Neural cell (in vitro differentiated cells): Measurements from ENCODE around the gene GSC. TPM values are rescaled to one million over a fixed set of nuclear protein-coding genes. Genes with fewer than 3 reads are reported as not detected.

Source experiments
- H2AFZ ChIP-seq: fragments of 200-600, 300-800 bp; sonication (generic), shearing (Covaris generic); 2 replicates; pipeline ENCODE4 v1.6.0; 2014; ENCODE audit warnings: low read depth, mild to moderate bottlenecking, antibody characterized with exemption, low read length, moderate library complexity
- H3F3A ChIP-seq: fragments of 200-600 bp; shearing (Covaris generic); 2 replicates; pipeline ENCODE4 v1.6.1; 2016; ENCODE audit warnings: mild to moderate bottlenecking, moderate library complexity, mixed read lengths, antibody characterized with exemption, low read length; ENCODE audit not compliant: insufficient read depth, poor library complexity, severe bottlenecking
- H3K27ac ChIP-seq: fragments of 200-600, 300-800 bp; sonication (generic), shearing (Covaris generic); 2 replicates; pipeline ENCODE4 v1.5.1; 2014; ENCODE audit warnings: mild to moderate bottlenecking, low read length, moderate library complexity
- H3K27me3 ChIP-seq: fragments of 300-800, 200-600 bp; sonication (generic), shearing (Covaris generic); 2 replicates; pipeline ENCODE4 v1.6.0; 2014; ENCODE audit warnings: mild to moderate bottlenecking, low read depth, low read length, moderate library complexity; ENCODE audit not compliant: insufficient read depth
- H3K36me3 ChIP-seq: fragments of 300-800, 200-600 bp; sonication (generic), shearing (Covaris generic); 2 replicates; pipeline ENCODE4 v1.5.1; 2014; ENCODE audit warnings: mild to moderate bottlenecking, antibody characterized with exemption, low read length, moderate library complexity; ENCODE audit not compliant: insufficient read depth
- H3K4me2 ChIP-seq: fragments of 300-800, 200-600 bp; sonication (generic), shearing (Covaris generic); 2 replicates; pipeline ENCODE4 v1.6.0; 2014; ENCODE audit warnings: mild to moderate bottlenecking, low read length
- H3K4me3 ChIP-seq: fragments of 300-800, 200-600 bp; sonication (generic), shearing (Covaris generic); 2 replicates; pipeline ENCODE4 v1.5.1; 2014; ENCODE audit warnings: mild to moderate bottlenecking, low read length, moderate library complexity
- H3K79me2 ChIP-seq: fragments of 200-600 bp; shearing (Covaris generic); replicated peaks from 2 replicates; pipeline ENCODE4 v1.6.0; 2014; ENCODE audit warnings: mild to moderate bottlenecking, low read length, moderate library complexity; ENCODE audit not compliant: insufficient read depth
- H3K9ac ChIP-seq: fragments of 300-800, 200-600 bp; sonication (generic), shearing (Covaris generic); 2 replicates; pipeline ENCODE4 v1.6.1; 2016; ENCODE audit warnings: mild to moderate bottlenecking, low read length, mixed read lengths
- H3K9me2 ChIP-seq: fragments of 200-600 bp; shearing (Covaris generic); 2 replicates; pipeline ENCODE4 v1.6.1; 2016; ENCODE audit warnings: mild to moderate bottlenecking, low read length, mixed read lengths; ENCODE audit not compliant: insufficient read depth
- H3K9me3 ChIP-seq: fragments of 200-600, 300-800 bp; sonication (generic), shearing (Covaris generic); 2 replicates; pipeline ENCODE4 v1.6.1; 2016; ENCODE audit warnings: mild to moderate bottlenecking, mixed run types, low read length, moderate library complexity, mixed read lengths
- H4K20me1 ChIP-seq: fragments of 200-600 bp; shearing (Covaris generic); 2 replicates; pipeline ENCODE4 v1.6.1; 2016; ENCODE audit warnings: mild to moderate bottlenecking, mixed run types; ENCODE audit not compliant: insufficient read depth
- EP300 ChIP-seq: fragments of 450-650 bp; conservative IDR thresholded peaks from 2 replicates; pipeline ENCODE4 v1.6.1; 2014; ENCODE audit warnings: antibody characterized with exemption, mild to moderate bottlenecking, moderate library complexity; ENCODE audit not compliant: poor library complexity, severe bottlenecking
- EZH2 ChIP-seq: fragments of 200-600, 300-800 bp; shearing (Covaris generic), sonication (generic); IDR thresholded peaks from 2 replicates; pipeline ENCODE4 v1.6.1; 2014; ENCODE audit warnings: antibody characterized with exemption, low read length, borderline replicate concordance, mild to moderate bottlenecking; ENCODE audit not compliant: insufficient read depth, poor library complexity, severe bottlenecking
- MXI1 ChIP-seq: fragments of 450-650 bp; conservative IDR thresholded peaks from 2 replicates; pipeline ENCODE4 v1.6.1; 2014; ENCODE audit warnings: antibody characterized with exemption, mild to moderate bottlenecking; ENCODE audit not compliant: poor library complexity, severe bottlenecking
- POLR2AphosphoS5 ChIP-seq: IDR thresholded peaks from 2 replicates; pipeline ENCODE4 v1.6.1; 2012
- RAD21 ChIP-seq: fragments of 450-650 bp; conservative IDR thresholded peaks from 2 replicates; pipeline ENCODE4 v1.6.1; 2014; ENCODE audit warnings: antibody characterized with exemption, mild to moderate bottlenecking, moderate library complexity
- SMC3 ChIP-seq: fragments of 450-650 bp; conservative IDR thresholded peaks from 2 replicates; pipeline ENCODE4 v1.6.1; 2014; ENCODE audit warnings: antibody characterized with exemption, mild to moderate bottlenecking, moderate library complexity; ENCODE audit not compliant: poor library complexity
- TAF1 ChIP-seq: IDR thresholded peaks from 2 replicates; pipeline ENCODE4 v1.6.1; 2012; ENCODE audit warnings: low read depth
- polyA plus RNA-seq: library from polyadenylated mRNA; depleted of rRNA; stranded (reverse); fragments of >200 nt; gene quantifications from 2 replicates; pipeline ENCODE4 v1.2.3, GENCODE V29; 2014
- TF ChIP-seq, protein P1 (sequence below): IDR thresholded peaks from 2 replicates; pipeline ENCODE4 v1.6.1; 2012; ENCODE audit warnings: borderline replicate concordance
- TF ChIP-seq, protein P2 (sequence below): fragments of 450-650 bp; IDR thresholded peaks from 2 replicates; pipeline ENCODE4 v1.5.1; 2014; ENCODE audit warnings: antibody characterized with exemption, mild to moderate bottlenecking, moderate library complexity; ENCODE audit not compliant: poor library complexity, severe bottlenecking

The GSC gene
- polyA plus RNA-seq, 1 donor from 2014 or later: 0.45 TPM

DNA sequence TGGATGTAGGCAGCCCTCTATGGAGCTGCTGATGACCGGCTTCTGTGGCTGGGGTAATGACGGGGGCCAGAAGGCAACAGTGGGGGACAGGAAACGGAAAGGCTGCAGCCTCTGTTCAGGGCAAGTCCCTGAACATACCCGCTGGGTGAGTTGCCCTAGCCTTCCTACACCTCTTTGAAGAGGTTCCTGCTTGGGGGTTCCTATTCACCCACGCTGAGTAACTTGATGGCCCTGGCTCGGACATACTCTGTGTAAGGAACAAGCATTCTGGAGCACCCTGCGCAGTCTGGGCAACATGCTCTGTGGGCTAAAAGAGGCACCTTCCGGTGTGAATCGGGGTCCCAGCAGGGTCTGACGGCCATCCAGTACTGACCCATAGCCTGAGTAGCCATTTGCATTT is 17.7 kb upstream of the GSC start:
- Histone ChIP-seq H3K36me3 (no peaks in the 10 kb centered on the region), H3K27ac (no peak overlapping the region), H3K4me2 (no peak overlapping the region), H3K4me3 (no peak overlapping the region), H3K79me2 (no peaks in the 10 kb centered on the region), H3K9ac (no peak overlapping the region), H3K9me2 (no peaks in the 10 kb centered on the region), H3F3A (no peaks in the 10 kb centered on the region), H2AFZ (no peak overlapping the region), H3K27me3 (no peaks in the 10 kb centered on the region), H4K20me1 (no peaks in the 10 kb centered on the region), H3K9me3 (no peaks in the 10 kb centered on the region)
- no peak for TF ChIP-seq EZH2
- no peak for TF ChIP-seq POLR2AphosphoS5
- no peak for TF ChIP-seq RAD21
- TF ChIP-seq SMC3: no peak
- TF ChIP-seq, protein P1, sequence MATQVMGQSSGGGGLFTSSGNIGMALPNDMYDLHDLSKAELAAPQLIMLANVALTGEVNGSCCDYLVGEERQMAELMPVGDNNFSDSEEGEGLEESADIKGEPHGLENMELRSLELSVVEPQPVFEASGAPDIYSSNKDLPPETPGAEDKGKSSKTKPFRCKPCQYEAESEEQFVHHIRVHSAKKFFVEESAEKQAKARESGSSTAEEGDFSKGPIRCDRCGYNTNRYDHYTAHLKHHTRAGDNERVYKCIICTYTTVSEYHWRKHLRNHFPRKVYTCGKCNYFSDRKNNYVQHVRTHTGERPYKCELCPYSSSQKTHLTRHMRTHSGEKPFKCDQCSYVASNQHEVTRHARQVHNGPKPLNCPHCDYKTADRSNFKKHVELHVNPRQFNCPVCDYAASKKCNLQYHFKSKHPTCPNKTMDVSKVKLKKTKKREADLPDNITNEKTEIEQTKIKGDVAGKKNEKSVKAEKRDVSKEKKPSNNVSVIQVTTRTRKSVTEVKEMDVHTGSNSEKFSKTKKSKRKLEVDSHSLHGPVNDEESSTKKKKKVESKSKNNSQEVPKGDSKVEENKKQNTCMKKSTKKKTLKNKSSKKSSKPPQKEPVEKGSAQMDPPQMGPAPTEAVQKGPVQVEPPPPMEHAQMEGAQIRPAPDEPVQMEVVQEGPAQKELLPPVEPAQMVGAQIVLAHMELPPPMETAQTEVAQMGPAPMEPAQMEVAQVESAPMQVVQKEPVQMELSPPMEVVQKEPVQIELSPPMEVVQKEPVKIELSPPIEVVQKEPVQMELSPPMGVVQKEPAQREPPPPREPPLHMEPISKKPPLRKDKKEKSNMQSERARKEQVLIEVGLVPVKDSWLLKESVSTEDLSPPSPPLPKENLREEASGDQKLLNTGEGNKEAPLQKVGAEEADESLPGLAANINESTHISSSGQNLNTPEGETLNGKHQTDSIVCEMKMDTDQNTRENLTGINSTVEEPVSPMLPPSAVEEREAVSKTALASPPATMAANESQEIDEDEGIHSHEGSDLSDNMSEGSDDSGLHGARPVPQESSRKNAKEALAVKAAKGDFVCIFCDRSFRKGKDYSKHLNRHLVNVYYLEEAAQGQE: no peak
- no peak for TF ChIP-seq MXI1
- no peak for TF ChIP-seq TAF1
- TF ChIP-seq, protein P2, sequence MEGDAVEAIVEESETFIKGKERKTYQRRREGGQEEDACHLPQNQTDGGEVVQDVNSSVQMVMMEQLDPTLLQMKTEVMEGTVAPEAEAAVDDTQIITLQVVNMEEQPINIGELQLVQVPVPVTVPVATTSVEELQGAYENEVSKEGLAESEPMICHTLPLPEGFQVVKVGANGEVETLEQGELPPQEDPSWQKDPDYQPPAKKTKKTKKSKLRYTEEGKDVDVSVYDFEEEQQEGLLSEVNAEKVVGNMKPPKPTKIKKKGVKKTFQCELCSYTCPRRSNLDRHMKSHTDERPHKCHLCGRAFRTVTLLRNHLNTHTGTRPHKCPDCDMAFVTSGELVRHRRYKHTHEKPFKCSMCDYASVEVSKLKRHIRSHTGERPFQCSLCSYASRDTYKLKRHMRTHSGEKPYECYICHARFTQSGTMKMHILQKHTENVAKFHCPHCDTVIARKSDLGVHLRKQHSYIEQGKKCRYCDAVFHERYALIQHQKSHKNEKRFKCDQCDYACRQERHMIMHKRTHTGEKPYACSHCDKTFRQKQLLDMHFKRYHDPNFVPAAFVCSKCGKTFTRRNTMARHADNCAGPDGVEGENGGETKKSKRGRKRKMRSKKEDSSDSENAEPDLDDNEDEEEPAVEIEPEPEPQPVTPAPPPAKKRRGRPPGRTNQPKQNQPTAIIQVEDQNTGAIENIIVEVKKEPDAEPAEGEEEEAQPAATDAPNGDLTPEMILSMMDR: no peak

DNA sequence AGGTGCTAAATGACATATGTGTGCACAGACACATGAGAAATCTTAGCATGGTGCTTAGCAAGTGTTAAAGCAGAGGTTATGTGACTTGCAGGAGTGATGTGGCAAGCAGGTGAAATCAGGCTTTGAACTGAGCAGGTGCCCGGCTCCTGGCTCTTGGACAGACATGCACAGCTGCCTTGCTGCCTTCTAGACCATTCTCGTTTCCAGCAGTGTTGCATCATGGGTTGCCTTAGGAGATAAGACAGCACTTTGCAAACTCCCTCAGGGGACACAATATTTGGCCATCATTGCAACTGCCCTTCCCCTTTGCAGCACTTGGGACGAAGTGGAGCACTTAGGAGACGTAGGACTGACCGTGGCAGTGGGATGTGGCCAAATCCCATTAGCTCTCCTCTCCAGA is 17.2 kb upstream of the GSC start:
- H4K20me1 ChIP-seq: no peaks in the 10 kb centered on the region
- H3F3A ChIP-seq: no peaks in the 10 kb centered on the region
- H3K9me3 ChIP-seq: no peaks in the 10 kb centered on the region
- no peak overlapping the region for H3K4me2 ChIP-seq
- no peaks in the 10 kb centered on the region for H3K36me3 ChIP-seq
- no peak overlapping the region for H3K9ac ChIP-seq
- H3K4me3 ChIP-seq: no peak overlapping the region
- H3K27ac ChIP-seq: no peak overlapping the region
- TF ChIP-seq TAF1 (no peak), RAD21 (no peak), EP300 (no peak), POLR2AphosphoS5 (no peak), EZH2 (no peak)
- TF ChIP-seq, protein P1: no peak
- TF ChIP-seq, protein P2: no peak
- no peaks in the 10 kb centered on the region for H3K79me2 ChIP-seq
- no peaks in the 10 kb centered on the region for H3K27me3 ChIP-seq
- H2AFZ ChIP-seq: no peak overlapping the region
- no peaks in the 10 kb centered on the region for H3K9me2 ChIP-seq
